Globus pallidus (tissue), 1 donor: ENCODE measurements around the gene DMWD.

ENCODE experiments used
- DNase-seq: peaks from one replicate; pipeline ENCODE4 v3.0.0-alpha.2; 2015; ENCODE audit warnings: low spot score

Gene DMWD

GRCh38 chr19:45786533-45786894 is 6.1 kb downstream of the DMWD start:
- no peak for DNase-seq

GRCh38 chr19:45785781-45786532 is 6.7 kb downstream of the DMWD start:
- DNase-seq: no peak

DNA sequence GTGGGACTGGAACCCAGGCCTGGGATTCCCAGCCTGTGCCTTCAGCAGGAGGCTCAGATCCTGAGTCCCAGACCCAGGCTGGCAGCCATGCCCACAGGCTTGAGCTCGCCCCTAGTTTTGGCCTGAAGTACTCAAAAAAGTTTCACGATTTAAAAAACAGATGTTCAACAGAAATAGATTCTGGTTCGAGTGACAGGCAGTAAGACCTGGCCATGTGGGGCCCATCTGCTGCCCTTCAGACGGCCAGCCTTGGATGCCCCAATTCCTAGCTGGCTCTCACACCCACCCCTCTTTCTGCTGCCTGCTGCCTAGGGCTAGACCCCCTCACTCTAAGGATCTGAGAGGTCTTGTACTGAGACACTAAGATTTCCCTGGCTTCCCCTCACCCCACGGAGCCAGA is 7.5 kb downstream of the DMWD start:
- DNase-seq: no peak

- DNase-seq: no peak
Measured at GRCh38 chr19:45784096-45784495, 8.5 kb downstream of the DMWD start.

- no peak for DNase-seq
Measured at GRCh38 chr19:45782820-45783785, 9.5 kb downstream of the DMWD start.

DNA sequence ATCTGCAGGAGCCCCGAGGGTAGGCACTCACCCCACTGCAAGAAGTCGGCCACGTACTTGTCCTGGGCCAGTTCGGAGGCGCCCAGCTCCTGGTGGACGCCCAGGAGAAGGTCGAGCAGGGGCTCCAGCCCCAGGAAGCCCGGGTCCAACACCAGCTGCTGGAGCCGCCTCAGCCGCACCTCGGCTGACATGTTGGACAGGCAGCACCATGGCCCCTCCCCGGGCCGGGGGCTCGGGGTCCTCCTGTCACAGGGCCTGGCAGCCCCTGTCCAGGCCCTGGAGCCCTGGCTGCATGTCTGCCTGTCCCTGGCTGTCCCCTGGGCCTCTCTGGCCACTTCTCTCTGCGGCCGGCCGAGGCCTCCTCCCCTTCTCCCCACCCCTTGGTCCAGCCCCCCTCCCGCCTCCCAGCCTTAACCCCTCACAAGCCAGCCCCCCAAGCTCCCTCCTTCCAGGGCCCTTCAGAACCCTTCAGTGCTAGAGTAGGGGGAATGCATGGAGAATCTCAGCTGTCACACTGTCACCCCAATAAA is 10.4 kb downstream of the DMWD start, which contains the start of gene DMPK:
TSS of gene DMPK (minus strand) at position 329 of the 530 bp plus-strand sequence. CDS start at position 191, 138 bp downstream.
- DNase-seq: no peak

DNA sequence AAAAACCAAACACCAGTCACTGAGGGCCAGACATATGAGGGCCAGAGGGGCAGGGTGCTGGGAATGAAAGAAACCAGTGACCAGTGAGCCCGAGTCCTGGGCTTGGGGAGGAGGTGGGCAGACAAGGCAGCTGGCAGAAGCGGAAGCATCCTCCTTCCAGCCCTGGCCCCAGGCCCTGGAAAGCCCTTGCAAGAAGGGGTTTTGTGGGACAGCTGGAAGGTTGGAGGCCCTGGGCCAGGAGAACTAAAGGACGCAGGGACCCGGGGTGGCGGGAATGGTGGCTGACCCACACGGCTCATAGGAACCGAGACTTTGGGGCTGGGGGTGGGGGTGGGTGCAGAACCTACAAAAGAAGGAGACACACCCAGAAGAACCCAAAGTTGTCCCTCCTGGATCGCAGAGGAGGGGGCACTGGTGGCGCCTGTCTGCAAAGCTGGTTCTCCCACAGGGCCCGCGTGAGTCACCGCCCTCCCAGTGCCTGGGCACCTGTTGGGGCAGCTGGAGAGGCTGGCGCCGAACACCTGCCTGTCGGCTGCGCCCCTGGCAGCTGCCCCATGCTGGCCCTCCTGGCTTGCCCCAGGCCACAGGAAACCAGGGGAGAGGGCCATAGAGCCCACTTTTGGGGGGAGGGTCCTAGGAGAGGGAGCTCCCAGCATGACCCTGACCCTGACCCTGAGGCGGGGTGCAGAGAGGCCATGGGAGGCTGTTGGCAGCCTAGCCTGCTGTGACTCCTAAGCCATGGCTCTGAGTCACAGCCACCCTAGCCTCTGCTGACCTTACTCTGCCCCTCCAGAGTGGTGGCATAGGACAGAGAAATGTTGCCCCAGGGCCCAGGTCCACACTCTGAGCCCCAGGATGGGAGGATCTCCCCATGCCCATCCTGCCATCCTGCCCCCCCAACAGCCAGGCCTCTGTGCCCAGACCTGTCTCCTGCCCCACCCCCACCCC is 11.2 kb downstream of the DMWD start:
- DNase-seq: no peak

DNA sequence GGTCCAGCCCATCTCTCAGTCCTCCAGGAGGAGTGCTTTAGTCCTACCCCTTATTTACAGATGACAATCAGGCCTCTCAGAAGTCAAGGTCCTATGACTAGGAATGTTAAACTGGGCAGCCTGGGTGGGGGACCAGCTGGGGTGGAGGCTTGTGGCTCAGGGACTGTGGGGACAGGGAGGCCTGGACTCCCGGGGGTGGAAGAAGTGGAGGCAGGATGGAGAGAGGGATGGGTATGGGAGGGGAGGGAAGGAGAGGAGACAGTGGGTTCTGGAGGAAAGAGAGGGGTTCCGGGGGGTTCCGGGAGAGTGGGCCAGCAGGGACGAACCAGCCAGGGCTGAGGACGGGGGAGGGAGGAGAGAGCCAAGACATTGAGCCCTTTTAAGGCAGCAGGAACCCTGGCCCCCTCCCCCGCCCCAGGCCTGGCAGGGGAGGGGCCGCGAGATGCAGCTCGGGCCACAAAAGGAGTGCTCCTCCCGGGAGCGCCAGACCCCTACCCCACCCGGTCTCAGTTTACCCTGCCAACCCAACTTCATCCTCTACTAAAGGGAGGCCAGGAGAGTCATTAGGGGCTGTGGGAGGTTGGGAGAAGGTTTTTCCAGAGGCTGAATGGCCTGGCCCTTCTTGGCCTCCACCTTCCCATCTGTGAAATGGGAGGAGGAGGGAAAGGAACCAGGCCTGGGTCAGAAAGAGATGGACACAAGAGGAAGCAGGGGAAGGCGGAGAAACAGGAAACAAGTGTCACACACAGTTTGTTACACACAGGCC is 12.0 kb downstream of the DMWD start:
- no peak for DNase-seq

DNA sequence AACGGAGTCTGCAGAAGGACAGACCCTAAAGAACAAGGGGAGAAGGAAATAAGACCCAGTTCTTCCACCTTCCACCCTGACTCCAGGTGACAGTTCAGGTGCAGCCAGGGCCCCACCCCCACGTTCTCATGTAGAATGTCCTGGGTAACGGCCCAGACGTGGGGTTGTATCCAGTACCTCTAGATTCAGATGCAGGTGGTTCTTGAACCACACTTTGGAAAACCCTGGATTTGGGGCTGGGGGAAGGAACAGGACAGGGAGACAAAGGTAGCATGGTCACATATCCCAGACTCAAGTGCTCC is 12.5 kb downstream of the DMWD start:
- no peak for DNase-seq

- DNase-seq: no peak
Measured at GRCh38 chr19:45779231-45780145, 13.2 kb downstream of the DMWD start.

DNA sequence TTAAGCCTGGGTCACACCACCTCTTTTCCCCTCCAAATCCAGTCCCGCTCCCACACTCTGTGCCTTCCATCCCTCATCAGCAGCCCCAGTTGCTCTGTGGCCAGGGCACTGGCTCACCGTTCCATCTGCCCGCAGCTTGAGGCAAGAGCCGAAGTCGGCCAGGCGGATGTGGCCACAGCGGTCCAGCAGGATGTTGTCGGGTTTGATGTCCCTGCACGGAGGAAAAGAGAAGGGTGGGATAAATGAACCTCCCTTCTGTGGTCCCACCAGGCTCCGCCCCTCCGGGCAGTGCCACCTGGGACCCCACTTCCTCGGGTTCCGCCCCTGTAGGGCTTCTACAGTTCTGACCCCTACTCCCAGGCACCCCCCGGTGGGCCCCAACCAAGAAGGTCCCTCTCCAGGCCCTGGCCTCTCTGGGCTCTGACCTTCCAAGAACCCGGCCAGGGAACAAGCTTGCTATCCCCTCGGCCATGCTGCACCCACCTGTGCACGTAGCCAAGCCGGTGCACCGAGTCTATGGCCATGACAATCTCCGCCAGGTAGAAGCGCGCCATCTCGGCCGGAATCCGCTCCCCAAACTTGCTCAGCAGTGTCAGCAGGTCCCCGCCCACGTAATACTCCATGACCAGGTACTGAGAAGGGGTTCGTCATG is 14.5 kb downstream of the DMWD start:
- DNase-seq: no peak

- DNase-seq: no peak
Measured at GRCh38 chr19:45777395-45777961, 15.2 kb downstream of the DMWD start.

- no peak for DNase-seq
Measured at GRCh38 chr19:45774765-45775164, 17.9 kb downstream of the DMWD start.

DNA sequence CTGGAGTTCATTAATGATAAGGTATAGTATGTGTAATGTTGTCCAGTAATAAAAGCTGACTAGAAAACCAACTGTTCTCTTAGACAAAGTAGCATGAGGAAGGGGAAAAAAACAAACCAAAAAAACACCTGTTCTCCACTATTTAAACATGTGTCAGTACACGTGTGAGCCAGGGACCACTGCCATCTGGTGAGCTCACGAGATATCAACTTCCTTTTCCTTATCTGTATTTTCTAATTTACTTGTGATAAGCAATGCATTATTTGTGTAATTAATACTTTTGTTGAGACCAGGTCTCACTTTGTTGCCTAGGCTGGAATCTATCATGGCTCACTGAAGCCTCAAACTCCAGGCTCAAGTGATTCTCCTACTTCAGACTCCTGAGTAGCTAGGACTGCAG is 19.3 kb downstream of the DMWD start:
- no peak for DNase-seq

DNA sequence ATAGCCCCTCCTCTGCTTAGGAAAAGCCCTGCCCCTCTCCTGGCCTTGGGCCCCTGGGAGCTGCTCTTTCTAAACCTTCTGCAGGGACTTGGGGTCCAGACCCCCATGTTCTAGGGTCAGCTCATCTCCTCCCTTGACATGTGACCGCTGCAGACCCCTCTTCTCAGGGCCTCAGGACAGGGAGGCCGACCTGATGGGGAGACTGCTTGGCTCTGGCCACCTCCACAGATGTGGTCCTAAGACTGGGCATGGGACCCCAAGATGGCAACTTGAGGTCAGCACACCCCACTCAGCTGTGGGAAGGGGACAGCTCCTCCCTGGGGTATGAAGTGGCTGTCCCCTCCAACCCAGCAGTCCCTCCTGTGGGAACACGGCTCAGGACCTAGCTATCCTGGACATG is 19.7 kb downstream of the DMWD start:
- DNase-seq: no peak

GRCh38 chr19:45772130-45772840 is 20.4 kb downstream of the DMWD start:
- DNase-seq: no peak

- no peak for DNase-seq
Measured at GRCh38 chr19:45771311-45771933, 21.2 kb downstream of the DMWD start.
